Glutamatergic neuron (in vitro differentiated cells): ENCODE data around the gene TMIE. TPM values are rescaled to one million over a fixed set of nuclear protein-coding genes. Genes with fewer than 3 reads are reported as not detected.
A peak's percentile ranks its signal among the peaks of the same experiment; 100 is the strongest.

Experiments
- DNase-seq: peaks from one replicate; pipeline ENCODE4 v3.0.0; 2022
- H3K27ac Mint-ChIP-seq: one replicate; pipeline ENCODE4 v1.8.0; 2020; ENCODE audit warnings: mild to moderate bottlenecking, mixed read lengths, inconsistent platforms; ENCODE audit not compliant: unreplicated experiment
- H3K27me3 Mint-ChIP-seq: one replicate; pipeline ENCODE4 v1.8.0; 2020; ENCODE audit warnings: mild to moderate bottlenecking, moderate library complexity, mixed read lengths, inconsistent platforms; ENCODE audit not compliant: unreplicated experiment
- H3K36me3 Mint-ChIP-seq: one replicate; pipeline ENCODE4 v1.8.0; 2020; ENCODE audit warnings: mild to moderate bottlenecking, mixed read lengths, inconsistent platforms; ENCODE audit not compliant: unreplicated experiment
- H3K4me1 Mint-ChIP-seq: one replicate; pipeline ENCODE4 v1.8.0; 2020; ENCODE audit warnings: mild to moderate bottlenecking, low read depth, mixed read lengths, inconsistent platforms; ENCODE audit not compliant: unreplicated experiment
- H3K4me3 Mint-ChIP-seq: one replicate; pipeline ENCODE4 v1.8.0; 2020; ENCODE audit warnings: mild to moderate bottlenecking, mixed read lengths, inconsistent platforms; ENCODE audit not compliant: unreplicated experiment
- H3K9me3 Mint-ChIP-seq: one replicate; pipeline ENCODE4 v1.8.0; 2020; ENCODE audit warnings: mild to moderate bottlenecking, moderate library complexity, mixed read lengths, inconsistent platforms; ENCODE audit not compliant: unreplicated experiment
- total RNA-seq: library from RNA; stranded (reverse); fragmentation: NEBNext Ultra II Directional; extraction: Animal tissue kit (Norgen Biotek cat#: 25700); gene quantifications from one replicate; pipeline ENCODE4 v1.2.1, GENCODE V29; 2021; ENCODE audit not compliant: unreplicated experiment
- TF ChIP-seq, protein P1 (sequence below): fragments of 200-600 bp; sonication (generic); IDR thresholded peaks from one replicate; pipeline ENCODE4 v1.5.0; 2021; ENCODE audit not compliant: partially characterized antibody, unreplicated experiment

Gene TMIE
- total RNA-seq, 1 donor from 2014 or later, result not detected

DNA sequence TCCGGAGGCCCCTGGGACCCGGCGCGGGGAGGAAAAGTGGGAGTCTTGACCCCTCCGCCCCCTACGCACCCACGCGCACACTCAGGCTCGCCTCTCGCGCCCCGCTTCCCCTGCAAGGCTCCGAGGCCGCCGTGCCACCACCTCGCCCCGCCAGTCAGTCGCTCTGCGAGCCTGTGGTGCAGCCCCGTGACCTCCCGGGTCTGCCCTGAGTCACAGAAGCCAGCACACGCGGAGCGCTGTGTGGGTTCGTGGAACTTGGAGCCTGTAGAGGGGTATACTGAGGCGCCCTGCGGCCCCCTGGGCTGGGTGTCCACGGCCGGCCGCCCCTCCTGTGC lies 7.3 kb upstream of the TMIE start:
- H3K9me3 Mint-ChIP-seq, result peaks cover 5% of the 10 kb centered on the region
- no peak for DNase-seq
- H3K36me3 Mint-ChIP-seq, result no peaks in the 10 kb centered on the region
- no peak overlapping the region for H3K4me3 Mint-ChIP-seq
- no peak overlapping the region for H3K27ac Mint-ChIP-seq
- TF ChIP-seq, protein P1, sequence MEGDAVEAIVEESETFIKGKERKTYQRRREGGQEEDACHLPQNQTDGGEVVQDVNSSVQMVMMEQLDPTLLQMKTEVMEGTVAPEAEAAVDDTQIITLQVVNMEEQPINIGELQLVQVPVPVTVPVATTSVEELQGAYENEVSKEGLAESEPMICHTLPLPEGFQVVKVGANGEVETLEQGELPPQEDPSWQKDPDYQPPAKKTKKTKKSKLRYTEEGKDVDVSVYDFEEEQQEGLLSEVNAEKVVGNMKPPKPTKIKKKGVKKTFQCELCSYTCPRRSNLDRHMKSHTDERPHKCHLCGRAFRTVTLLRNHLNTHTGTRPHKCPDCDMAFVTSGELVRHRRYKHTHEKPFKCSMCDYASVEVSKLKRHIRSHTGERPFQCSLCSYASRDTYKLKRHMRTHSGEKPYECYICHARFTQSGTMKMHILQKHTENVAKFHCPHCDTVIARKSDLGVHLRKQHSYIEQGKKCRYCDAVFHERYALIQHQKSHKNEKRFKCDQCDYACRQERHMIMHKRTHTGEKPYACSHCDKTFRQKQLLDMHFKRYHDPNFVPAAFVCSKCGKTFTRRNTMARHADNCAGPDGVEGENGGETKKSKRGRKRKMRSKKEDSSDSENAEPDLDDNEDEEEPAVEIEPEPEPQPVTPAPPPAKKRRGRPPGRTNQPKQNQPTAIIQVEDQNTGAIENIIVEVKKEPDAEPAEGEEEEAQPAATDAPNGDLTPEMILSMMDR, result no peak
- peaks cover 5% of the 10 kb centered on the region for H3K27me3 Mint-ChIP-seq
- H3K4me1 Mint-ChIP-seq, result peaks cover 7% of the 10 kb centered on the region

DNA sequence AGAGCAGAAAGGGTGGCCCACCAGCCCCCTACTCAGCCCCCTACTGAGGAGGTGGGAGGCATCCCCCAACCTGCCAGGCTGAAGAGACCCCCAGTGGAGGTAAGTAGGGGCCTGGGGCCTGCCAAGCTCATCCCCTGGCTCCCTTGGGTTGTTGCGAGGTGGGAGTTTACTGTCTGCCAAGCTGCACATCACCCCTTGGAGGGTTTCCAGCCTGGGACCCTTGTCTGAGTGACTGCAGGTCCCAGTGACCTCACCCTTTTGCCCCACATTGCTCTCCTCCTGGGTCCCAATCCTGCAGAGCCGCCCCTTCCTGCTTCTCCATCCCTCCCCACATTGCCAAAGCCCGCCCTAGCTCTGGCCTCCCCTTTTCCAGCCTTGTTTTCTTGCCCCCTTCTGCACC lies 6.7 kb upstream of the TMIE start:
- Mint-ChIP-seq H3K4me3 (no peak overlapping the region), H3K4me1 (peaks cover 7% of the 10 kb centered on the region), H3K27me3 (peaks cover 8% of the 10 kb centered on the region), H3K27ac (no peak overlapping the region), H3K9me3 (peaks cover 5% of the 10 kb centered on the region), H3K36me3 (no peaks in the 10 kb centered on the region)
- TF ChIP-seq, protein P1, result no peak
- no peak for DNase-seq

DNA sequence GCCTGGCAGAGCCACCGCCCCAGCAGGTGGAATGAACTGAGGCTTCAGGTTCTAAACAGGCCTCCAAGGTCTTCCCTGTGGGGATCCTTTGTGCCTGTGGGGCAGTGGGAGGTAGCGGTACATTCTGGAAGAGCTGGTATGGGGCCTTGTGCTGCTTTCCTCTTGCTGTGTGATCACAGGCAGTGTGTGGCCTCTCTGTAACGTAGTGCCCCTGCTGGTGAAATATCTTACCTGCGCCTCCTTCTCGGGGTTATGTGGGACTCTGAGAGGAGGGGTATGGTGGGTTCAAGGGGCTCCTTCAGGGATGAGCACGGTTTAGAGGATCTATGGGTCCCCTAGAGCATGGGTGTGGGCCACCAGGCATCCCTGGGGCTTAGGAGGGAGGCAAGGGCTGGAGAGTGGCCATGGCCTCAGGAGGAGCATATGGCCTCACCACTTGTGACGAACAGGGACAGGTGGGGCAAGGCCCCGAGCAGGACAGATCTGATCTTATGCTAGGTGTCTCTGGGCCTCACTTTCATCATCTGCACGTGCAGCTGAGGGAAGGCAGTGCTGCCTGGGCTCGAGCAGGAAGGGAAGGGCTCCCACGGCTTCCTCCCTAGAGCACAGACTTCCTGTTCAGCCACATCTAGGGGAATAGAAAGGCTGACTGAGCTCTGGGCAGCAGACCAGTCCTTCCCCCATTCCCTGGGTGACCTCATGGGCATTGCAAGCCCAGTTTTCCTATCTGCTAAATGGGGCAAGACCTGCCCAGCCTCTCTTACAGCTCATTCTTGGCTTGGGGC lies 5.8 kb upstream of the TMIE start:
- H3K4me1 Mint-ChIP-seq, result peaks cover 7% of the 10 kb centered on the region
- DNase-seq, result no peak
- no peak overlapping the region for H3K4me3 Mint-ChIP-seq
- no peak overlapping the region for H3K27ac Mint-ChIP-seq
- peaks cover 5% of the 10 kb centered on the region for H3K9me3 Mint-ChIP-seq
- H3K27me3 Mint-ChIP-seq, result peaks cover 8% of the 10 kb centered on the region
- no peaks in the 10 kb centered on the region for H3K36me3 Mint-ChIP-seq
- TF ChIP-seq, protein P1, result peak; percentile 55

DNA sequence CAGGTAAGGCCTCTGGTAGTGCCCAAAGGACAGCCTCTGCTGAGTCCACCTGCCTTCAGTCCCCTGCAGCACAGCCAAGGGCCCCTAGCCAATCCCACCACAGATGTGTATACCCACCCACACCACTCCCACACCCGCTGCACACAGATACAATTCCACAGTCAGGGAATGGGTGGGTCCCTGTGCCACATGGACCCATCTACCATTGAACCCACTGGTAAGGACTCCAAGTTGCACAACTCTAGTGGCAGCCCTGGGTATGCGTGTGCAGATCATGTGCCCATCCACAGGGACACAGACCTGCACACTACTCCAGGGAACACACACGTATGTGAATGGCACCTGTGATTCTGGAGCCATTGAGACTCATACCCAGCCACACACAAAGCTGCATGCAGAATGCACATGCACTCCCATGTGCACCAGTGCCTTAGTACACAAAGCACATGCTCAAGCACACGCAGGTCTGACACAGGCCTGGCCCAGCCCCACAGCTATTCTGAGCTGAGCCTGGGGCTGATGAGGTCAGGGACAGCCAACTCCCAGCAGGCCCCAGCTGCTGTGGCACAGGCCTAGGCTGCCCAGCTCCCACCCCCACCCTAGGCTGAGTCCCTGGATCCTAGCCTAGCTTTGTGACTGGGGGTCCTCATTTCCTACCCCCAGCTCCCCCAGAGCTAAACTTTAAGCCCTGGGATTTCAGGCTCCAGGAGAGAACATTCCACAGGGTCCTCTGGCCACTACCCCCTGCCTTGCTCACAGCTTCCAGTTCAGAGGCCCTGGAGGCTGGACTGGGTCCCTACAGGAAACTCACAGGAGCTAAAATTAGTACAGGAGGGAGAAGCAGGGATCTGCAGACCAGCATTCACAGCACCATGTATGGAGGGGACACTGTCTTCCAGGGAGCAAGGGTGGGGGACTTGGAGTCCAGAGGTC lies 5.0 kb upstream of the TMIE start:
- peaks cover 8% of the 10 kb centered on the region for H3K27me3 Mint-ChIP-seq
- TF ChIP-seq, protein P1, result no peak
- H3K4me1 Mint-ChIP-seq, result peaks cover 7% of the 10 kb centered on the region
- DNase-seq, result peak; percentile 58
- no peaks in the 10 kb centered on the region for H3K36me3 Mint-ChIP-seq
- H3K9me3 Mint-ChIP-seq, result peaks cover 5% of the 10 kb centered on the region
- H3K4me3 Mint-ChIP-seq, result no peak overlapping the region
- no peak overlapping the region for H3K27ac Mint-ChIP-seq
